MCF 10A (cell line): ENCODE results near the gene DTX3L. TPM values are rescaled to one million over a fixed set of nuclear protein-coding genes. Genes with fewer than 3 reads are reported as not detected.

ENCODE experiments used
- BruUV-seq: library from RNA; stranded (reverse); fragments of 400-500 nt; replicated peaks from 2 replicates; lab custom pipeline; 2021; lab: Mats Ljungman, UMichigan
- CTCF ChIA-PET: fragments of 300-600 bp; sonication (Branson Sonifier 250); formaldehyde crosslinking; extraction: SDS; loops from one replicate; lab custom pipeline; 2021; ENCODE audit warnings: antibody characterized with exemption, inconsistent platforms; lab: Yijun Ruan, JAX
- POLR2A ChIA-PET: fragments of 300-600, 350-650 bp; sonication (Branson Sonifier 250); formaldehyde crosslinking; extraction: SDS; loops from one replicate; lab custom pipeline; 2020; ENCODE audit warnings: antibody characterized with exemption, inconsistent platforms; lab: Yijun Ruan, JAX
- DNase-seq: peaks from one replicate; pipeline ENCODE4 v3.0.0-alpha.2; 2018; ENCODE audit not compliant: unreplicated experiment
- H3K27ac Mint-ChIP-seq: one replicate; pipeline ENCODE4 v1.8.0; 2022; ENCODE audit warnings: mild to moderate bottlenecking, low read depth, mixed read lengths; ENCODE audit not compliant: unreplicated experiment
- H3K27me3 Mint-ChIP-seq: one replicate; pipeline ENCODE4 v1.8.0; 2022; ENCODE audit warnings: mixed read lengths; ENCODE audit not compliant: insufficient read depth, unreplicated experiment
- H3K36me3 Mint-ChIP-seq: one replicate; pipeline ENCODE4 v1.8.0; 2022; ENCODE audit warnings: mild to moderate bottlenecking, moderate library complexity, mixed read lengths; ENCODE audit not compliant: insufficient read depth, unreplicated experiment
- H3K4me1 Mint-ChIP-seq: one replicate; pipeline ENCODE4 v1.8.0; 2022; ENCODE audit warnings: mixed read lengths; ENCODE audit not compliant: insufficient read depth, unreplicated experiment
- H3K4me3 Mint-ChIP-seq: one replicate; pipeline ENCODE4 v1.8.0; 2022; ENCODE audit warnings: mild to moderate bottlenecking, moderate library complexity, mixed read lengths; ENCODE audit not compliant: unreplicated experiment
- H3K9me3 Mint-ChIP-seq: one replicate; pipeline ENCODE4 v1.8.0; 2022; ENCODE audit warnings: mixed read lengths; ENCODE audit not compliant: unreplicated experiment
- CTCF ChIP-seq: fragments of 200-600 bp; IDR thresholded peaks from one replicate; pipeline ENCODE4 v1.8.0; 2022; ENCODE audit warnings: antibody characterized with exemption, mild to moderate bottlenecking; ENCODE audit not compliant: unreplicated experiment
- intact Hi-C: fragments of 100-400 bp; cut with micrococcal nuclease; formaldehyde crosslinking; loops from 2 replicates; pipeline ENCODE4 v1.14.1; 2022
- total RNA-seq: library from RNA; stranded (reverse); gene quantifications from 2 replicates; pipeline ENCODE4 v1.2.3, GENCODE V29; 2022

DTX3L gene
- total RNA-seq, 1 experiment from 2014 or later = 19.1 TPM

- ChIA-PET POLR2A (no interaction called here), CTCF (no interaction called here)
- Mint-ChIP-seq H3K27me3 (no peaks in the 10 kb centered on the region), H3K4me1 (peaks cover 24% of the 10 kb centered on the region), H3K36me3 (peaks cover 14% of the 10 kb centered on the region), H3K9me3 (no peaks in the 10 kb centered on the region), H3K27ac (no peak overlapping the region), H3K4me3 (no peak overlapping the region)
- DNase-seq = no peak
- intact Hi-C loops = no loop called here
- TF ChIP-seq CTCF = no peak
- BruUV-seq = no TSS peak
Measured at GRCh38 chr3:122530164-122530563, 34.0 kb upstream of the DTX3L start.

- CTCF ChIA-PET = interaction anchor here (0.6 to 1.5 kb wide), 3 partner anchors 13 to 49 kb away, joined by 3 read pairs; no protein-coding TSS in a partner anchor
- Mint-ChIP-seq H3K4me3 (no peak overlapping the region), H3K36me3 (peaks cover 35% of the 10 kb centered on the region), H3K27ac (peak overlapping the region; percentile 21), H3K27me3 (no peaks in the 10 kb centered on the region), H3K9me3 (no peaks in the 10 kb centered on the region), H3K4me1 (peaks cover 26% of the 10 kb centered on the region)
- no peak for DNase-seq
- BruUV-seq = no TSS peak
- POLR2A ChIA-PET = interaction anchor here (0.7 to 2.1 kb wide), 15 partner anchors 9 to 146 kb away, joined by 3 to 16 read pairs (median 5); partner anchors contain the start of genes DTX3L, KPNA1, PARP9 and WDR5B
- no peak for TF ChIP-seq CTCF
- intact Hi-C loops = no loop called here
Measured at GRCh38 chr3:122533480-122533879, 30.7 kb upstream of the DTX3L start.

GRCh38 chr3:122533931-122534334 lies 30.2 kb upstream of the DTX3L start:
- Mint-ChIP-seq H3K4me1 (peaks cover 28% of the 10 kb centered on the region), H3K9me3 (no peaks in the 10 kb centered on the region)
- intact Hi-C loops = no loop called here

More at GRCh38 chr3:122533931-122534334, 30.2 kb upstream of the DTX3L start:
- ChIA-PET CTCF (interaction anchor here (0.6 to 1.5 kb wide), 4 partner anchors 14 to 145 kb away, joined by 3 to 11 read pairs (median 3); no protein-coding TSS in a partner anchor), POLR2A (interaction anchor here (0.7 to 2.1 kb wide), 16 partner anchors 9 to 437 kb away, joined by 3 to 16 read pairs (median 4); partner anchors contain the start of genes DTX3L, KPNA1, PARP9 and WDR5B)
- no peak overlapping the region for H3K4me3 Mint-ChIP-seq
- BruUV-seq = no TSS peak
- no peak for TF ChIP-seq CTCF
- H3K27ac Mint-ChIP-seq = peak overlapping the region; percentile 21
- peaks cover 35% of the 10 kb centered on the region for H3K36me3 Mint-ChIP-seq
- peak; percentile 98 for DNase-seq
- no peaks in the 10 kb centered on the region for H3K27me3 Mint-ChIP-seq
